Stimulated activated CD8-positive, alpha-beta memory T cell treated with anti-CD3 and anti-CD28 coated beads, Interleukin-15, amount 100 ng/mL, for 1 hour (primary cell): ENCODE data around the gene NAT10.

Experiments used
- DNase-seq: peaks from one replicate; pipeline ENCODE4 v3.0.0-alpha.2; 2020; ENCODE audit warnings: low read depth

Gene NAT10

GRCh38 chr11:34150494-34151151, 45.2 kb downstream of the NAT10 start:
- no peak for DNase-seq

GRCh38 chr11:34151166-34151565, 45.7 kb downstream of the NAT10 start:
- DNase-seq, result no peak

GRCh38 chr11:34151916-34152845, 46.8 kb downstream of the NAT10 start:
- no peak for DNase-seq

- no peak for DNase-seq
Measured at GRCh38 chr11:34154059-34154875, 48.8 kb downstream of the NAT10 start.

- no peak for DNase-seq
Measured at GRCh38 chr11:34155057-34155756, 49.8 kb downstream of the NAT10 start.

GRCh38 chr11:34155757-34156062, 50.3 kb downstream of the NAT10 start:
- no peak for DNase-seq

GRCh38 chr11:34157163-34157562, 51.7 kb downstream of the NAT10 start:
- DNase-seq, result no peak

- no peak for DNase-seq
Measured at GRCh38 chr11:34158661-34159060, 53.2 kb downstream of the NAT10 start.

- DNase-seq, result no peak
Measured at GRCh38 chr11:34160049-34160721, 54.8 kb downstream of the NAT10 start.

GRCh38 chr11:34160791-34161190, 55.4 kb downstream of the NAT10 start:
- no peak for DNase-seq

- DNase-seq, result no peak
Measured at GRCh38 chr11:34161361-34161760, 55.9 kb downstream of the NAT10 start.

- no peak for DNase-seq
Measured at GRCh38 chr11:34161812-34162492, 56.5 kb downstream of the NAT10 start.

- no peak for DNase-seq
Measured at GRCh38 chr11:34162493-34162820, 57.0 kb downstream of the NAT10 start.

GRCh38 chr11:34162856-34163255, 57.4 kb downstream of the NAT10 start:
- DNase-seq, result no peak

- DNase-seq, result no peak
Measured at GRCh38 chr11:34165121-34165520, 59.7 kb downstream of the NAT10 start.

- no peak for DNase-seq
Measured at GRCh38 chr11:34165786-34166555, 60.5 kb downstream of the NAT10 start.

- DNase-seq, result no peak
Measured at GRCh38 chr11:34166806-34167740, 61.6 kb downstream of the NAT10 start.

GRCh38 chr11:34167961-34168360, 62.5 kb downstream of the NAT10 start:
- DNase-seq, result no peak
